SU-DHL-6 (cell line): ENCODE measurements around the gene PBLD.

Experiments used
- EZH2phosphoT487 ChIP-seq: fragments of 200-600 bp; sonication (generic), shearing (Covaris generic); conservative IDR thresholded peaks from 2 replicates; pipeline ENCODE4 v1.6.1; 2018; ENCODE audit warnings: mild to moderate bottlenecking, antibody characterized with exemption, low read length, moderate library complexity, mixed read lengths
- TF ChIP-seq, protein P1 (sequence below): fragments of 200-600 bp; sonication (generic); IDR thresholded peaks from one replicate; pipeline ENCODE4 v1.5.1; 2017; ENCODE audit warnings: antibody characterized with exemption, mild to moderate bottlenecking, low read length, moderate library complexity; ENCODE audit not compliant: insufficient read depth, poor library complexity, severe bottlenecking

DNA sequence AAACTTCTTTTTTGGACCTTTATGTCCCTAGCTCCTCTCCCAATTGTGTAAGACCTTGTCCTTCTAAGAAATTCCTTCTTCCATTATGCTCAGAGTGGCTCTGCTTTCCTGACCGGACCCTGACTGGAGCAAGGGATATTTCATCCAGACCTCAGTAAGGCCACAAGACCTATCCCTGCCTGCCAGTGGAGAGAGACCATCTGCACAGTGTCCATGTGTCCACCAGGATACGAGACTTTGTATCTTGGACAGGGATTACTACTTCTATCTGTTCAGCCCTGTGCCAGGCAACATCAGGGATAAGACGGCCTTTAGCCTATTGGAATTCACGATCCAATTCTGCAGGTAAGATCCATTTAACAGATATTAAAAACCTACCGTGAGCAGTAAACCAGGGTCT is 93.7 kb downstream of the PBLD start:
- TF ChIP-seq, protein P1, sequence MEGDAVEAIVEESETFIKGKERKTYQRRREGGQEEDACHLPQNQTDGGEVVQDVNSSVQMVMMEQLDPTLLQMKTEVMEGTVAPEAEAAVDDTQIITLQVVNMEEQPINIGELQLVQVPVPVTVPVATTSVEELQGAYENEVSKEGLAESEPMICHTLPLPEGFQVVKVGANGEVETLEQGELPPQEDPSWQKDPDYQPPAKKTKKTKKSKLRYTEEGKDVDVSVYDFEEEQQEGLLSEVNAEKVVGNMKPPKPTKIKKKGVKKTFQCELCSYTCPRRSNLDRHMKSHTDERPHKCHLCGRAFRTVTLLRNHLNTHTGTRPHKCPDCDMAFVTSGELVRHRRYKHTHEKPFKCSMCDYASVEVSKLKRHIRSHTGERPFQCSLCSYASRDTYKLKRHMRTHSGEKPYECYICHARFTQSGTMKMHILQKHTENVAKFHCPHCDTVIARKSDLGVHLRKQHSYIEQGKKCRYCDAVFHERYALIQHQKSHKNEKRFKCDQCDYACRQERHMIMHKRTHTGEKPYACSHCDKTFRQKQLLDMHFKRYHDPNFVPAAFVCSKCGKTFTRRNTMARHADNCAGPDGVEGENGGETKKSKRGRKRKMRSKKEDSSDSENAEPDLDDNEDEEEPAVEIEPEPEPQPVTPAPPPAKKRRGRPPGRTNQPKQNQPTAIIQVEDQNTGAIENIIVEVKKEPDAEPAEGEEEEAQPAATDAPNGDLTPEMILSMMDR: no peak
- TF ChIP-seq EZH2phosphoT487: no peak
